Smooth muscle cell (in vitro differentiated cells): ENCODE measurements around the gene TUFT1. TPM values are rescaled to one million over a fixed set of nuclear protein-coding genes. Genes with fewer than 3 reads are reported as not detected.
"Not testable (repeated sequence)": the region's sequence is repeated elsewhere in the genome, so short reads cannot be mapped to it uniquely, and the experiment has no call there.

Experiments
- DNase-seq: peaks from one replicate; lab custom pipeline; 2025; ENCODE audit not compliant: unreplicated experiment; lab: John Stamatoyannopoulos, UW
- H2AFZ ChIP-seq: fragments of 200-600 bp; sonication (generic); 2 replicates; pipeline ENCODE4 v1.6.0; 2016; ENCODE audit warnings: antibody characterized with exemption, low read depth, mild to moderate bottlenecking
- H3F3A ChIP-seq: fragments of 200-600 bp; sonication (generic); 2 replicates; pipeline ENCODE4 v1.6.0; 2017; ENCODE audit warnings: antibody characterized with exemption, low read depth
- H3K27ac ChIP-seq: fragments of 200-600 bp; sonication (generic); 2 replicates; pipeline ENCODE4 v1.5.1; 2016; ENCODE audit warnings: low read depth, mild to moderate bottlenecking
- H3K27me3 ChIP-seq: fragments of 200-600 bp; sonication (generic); 2 replicates; pipeline ENCODE4 v1.6.1; 2016; ENCODE audit warnings: low read depth, mild to moderate bottlenecking
- H3K36me3 ChIP-seq: fragments of 200-600 bp; sonication (generic); 2 replicates; pipeline ENCODE4 v1.5.1; 2016; ENCODE audit warnings: low read depth
- H3K4me1 ChIP-seq: fragments of 200-600 bp; sonication (generic); 2 replicates; pipeline ENCODE4 v1.5.1; 2016; ENCODE audit warnings: low read depth
- H3K4me2 ChIP-seq: fragments of 200-600 bp; sonication (generic); 2 replicates; pipeline ENCODE4 v1.6.0; 2016; ENCODE audit warnings: mild to moderate bottlenecking
- H3K4me3 ChIP-seq: fragments of 200-600 bp; sonication (generic); 2 replicates; pipeline ENCODE4 v1.5.1; 2016; ENCODE audit warnings: mild to moderate bottlenecking
- H3K79me2 ChIP-seq: fragments of 200-600 bp; sonication (generic); 2 replicates; pipeline ENCODE4 v1.6.0; 2016; ENCODE audit warnings: low read depth, mild to moderate bottlenecking
- H3K9ac ChIP-seq: fragments of 200-600 bp; sonication (generic); 2 replicates; pipeline ENCODE4 v1.6.0; 2016; ENCODE audit warnings: low read depth
- H3K9me3 ChIP-seq: fragments of 200-600 bp; sonication (generic); replicated peaks from 2 replicates; pipeline ENCODE4 v1.5.1; 2016; ENCODE audit warnings: low read depth
- H4K20me1 ChIP-seq: fragments of 200-600 bp; sonication (generic); 2 replicates; pipeline ENCODE4 v1.6.0; 2016; ENCODE audit warnings: low read depth
- CTCF ChIP-seq: fragments of 200-600 bp; sonication (generic); IDR thresholded peaks from 2 replicates; pipeline ENCODE4 v1.5.1; 2017; ENCODE audit warnings: borderline replicate concordance, mild to moderate bottlenecking, antibody characterized with exemption; ENCODE audit not compliant: insufficient read depth, poor library complexity, severe bottlenecking
- WGBS: methylation state at CpG from one replicate; pipeline ENCODE4 v1.1.7; 2016; ENCODE audit warnings: low lambda C conversion rate; 5-methylcytosine and 5-hydroxymethylcytosine counted together
- polyA plus RNA-seq: library from polyadenylated mRNA; unstranded; fragments of >200 nt; fragmentation: Nextera tagmentation; extraction: Ambion mirVana; gene quantifications from 2 replicates; pipeline ENCODE4 v1.2.1, GENCODE V29; 2016
- total RNA-seq: library from RNA; depleted of rRNA; stranded (reverse); fragments of >200 nt; gene quantifications from 2 replicates; pipeline ENCODE4 v1.2.3, GENCODE V29; 2014

TUFT1 gene
- total and polyA plus RNA-seq, 2 experiments from 2014 or later, result 15.1 to 20.0 TPM

- TF ChIP-seq CTCF, result no peak
- no peak for DNase-seq
Measured at GRCh38 chr1:151519667-151520066, 20.4 kb upstream of the TUFT1 start.

DNA sequence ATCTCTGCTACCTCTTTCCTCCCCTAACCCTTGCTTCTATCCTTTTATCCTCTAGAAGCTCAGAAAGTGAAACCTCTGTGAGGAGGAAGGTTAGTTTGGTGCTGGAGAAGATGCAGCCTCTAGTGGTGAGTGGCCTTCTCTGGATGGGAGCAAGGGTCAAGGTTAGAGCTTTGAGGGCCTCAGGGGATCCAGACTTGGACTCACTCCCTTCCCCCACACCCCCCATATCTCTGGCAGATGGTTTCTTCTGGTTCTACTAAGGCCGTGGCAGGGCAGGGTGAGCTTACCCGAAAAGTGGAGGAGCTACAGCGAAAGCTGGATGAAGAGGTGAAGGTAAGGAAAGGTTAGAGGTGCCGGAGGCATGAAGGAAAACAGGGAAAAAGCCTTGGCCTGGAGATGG, 19.8 kb upstream of the TUFT1 start:
- no peak for DNase-seq
- Histone ChIP-seq H3K27me3 (no peaks in the 10 kb centered on the region), H3K79me2 (no peaks in the 10 kb centered on the region), H3K27ac (no peak overlapping the region), H3F3A (no peaks in the 10 kb centered on the region), H3K4me2 (no peak overlapping the region), H4K20me1 (no peaks in the 10 kb centered on the region), H3K4me3 (no peak overlapping the region), H2AFZ (no peak overlapping the region), H3K36me3 (no peaks in the 10 kb centered on the region), H3K9ac (no peak overlapping the region), H3K4me1 (no peaks in the 10 kb centered on the region), H3K9me3 (no peaks in the 10 kb centered on the region)
- WGBS, result 92% methylated on average over 4 of the region's 4 CpGs
- no peak for TF ChIP-seq CTCF

More at GRCh38 chr1:151519667-151520066, 20.4 kb upstream of the TUFT1 start:
- Histone ChIP-seq H3K4me2 (no peak overlapping the region), H3K36me3 (no peaks in the 10 kb centered on the region), H3K4me1 (no peaks in the 10 kb centered on the region), H3K79me2 (no peaks in the 10 kb centered on the region), H2AFZ (no peak overlapping the region), H3K27me3 (no peaks in the 10 kb centered on the region), H3K27ac (no peak overlapping the region), H3K9ac (no peak overlapping the region), H3K4me3 (no peak overlapping the region), H4K20me1 (no peaks in the 10 kb centered on the region), H3F3A (no peaks in the 10 kb centered on the region), H3K9me3 (no peaks in the 10 kb centered on the region)
- WGBS, result 90% methylated on average over 2 of the region's 2 CpGs

- H2AFZ ChIP-seq, H3K36me3 ChIP-seq, H3K9me3 ChIP-seq, H3K79me2 ChIP-seq, H4K20me1 ChIP-seq, DNase-seq, H3K4me2 ChIP-seq, H3K27ac ChIP-seq, H3F3A ChIP-seq, H3K4me3 ChIP-seq, H3K9ac ChIP-seq, H3K4me1 ChIP-seq, H3K27me3 ChIP-seq: not testable (repeated sequence)
- 96% methylated on average over 7 of the region's 7 CpGs for WGBS
Measured at GRCh38 chr1:151522427-151522826, 17.7 kb upstream of the TUFT1 start.

DNA sequence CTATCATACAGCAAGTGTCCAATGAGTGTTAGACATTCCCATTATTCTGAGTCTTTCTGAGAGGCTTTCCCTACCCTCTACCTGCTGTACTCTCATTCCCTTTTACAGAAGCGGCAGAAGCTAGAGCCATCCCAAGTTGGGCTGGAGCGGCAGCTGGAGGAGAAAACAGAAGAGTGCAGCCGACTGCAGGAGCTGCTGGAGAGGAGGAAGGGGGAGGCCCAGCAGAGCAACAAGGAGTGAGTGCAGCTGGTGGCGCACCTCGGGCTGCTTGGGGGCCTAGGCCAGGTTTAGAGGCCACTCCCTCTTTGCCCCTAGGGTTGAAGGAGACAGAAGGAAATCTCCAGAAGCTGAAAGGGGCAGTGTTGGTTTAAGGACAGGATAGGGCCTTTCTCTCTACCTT, 16.8 kb upstream of the TUFT1 start:
- H3K36me3 ChIP-seq, result no peaks in the 10 kb centered on the region
- H3K4me2 ChIP-seq, result no peak overlapping the region
- H3K27ac ChIP-seq, result no peak overlapping the region
- H3K4me1 ChIP-seq, result no peaks in the 10 kb centered on the region
- no peak for DNase-seq
- H3K9me3 ChIP-seq, result no peaks in the 10 kb centered on the region
- TF ChIP-seq CTCF, result no peak
- no peaks in the 10 kb centered on the region for H3K79me2 ChIP-seq
- no peak overlapping the region for H2AFZ ChIP-seq
- no peak overlapping the region for H3K9ac ChIP-seq
- H3K4me3 ChIP-seq, result no peak overlapping the region
- H3F3A ChIP-seq, result no peaks in the 10 kb centered on the region
- no peaks in the 10 kb centered on the region for H4K20me1 ChIP-seq
- WGBS, result 78% methylated on average over 5 of the region's 5 CpGs
- H3K27me3 ChIP-seq, result no peaks in the 10 kb centered on the region
